GM10266 (cell line): Measurements from ENCODE around the gene RXRA.

Experiments
- DNase-seq: peaks from one replicate; pipeline ENCODE4 v3.0.0; 2012; ENCODE audit errors: extremely low spot score
- TF ChIP-seq, protein P1 (sequence below): IDR thresholded peaks from 2 replicates; pipeline ENCODE4 v1.5.1; 2012; ENCODE audit warnings: mild to moderate bottlenecking, low read depth; ENCODE audit not compliant: control insufficient read depth, insufficient read depth; ENCODE audit errors: missing control alignments

RXRA gene

DNA sequence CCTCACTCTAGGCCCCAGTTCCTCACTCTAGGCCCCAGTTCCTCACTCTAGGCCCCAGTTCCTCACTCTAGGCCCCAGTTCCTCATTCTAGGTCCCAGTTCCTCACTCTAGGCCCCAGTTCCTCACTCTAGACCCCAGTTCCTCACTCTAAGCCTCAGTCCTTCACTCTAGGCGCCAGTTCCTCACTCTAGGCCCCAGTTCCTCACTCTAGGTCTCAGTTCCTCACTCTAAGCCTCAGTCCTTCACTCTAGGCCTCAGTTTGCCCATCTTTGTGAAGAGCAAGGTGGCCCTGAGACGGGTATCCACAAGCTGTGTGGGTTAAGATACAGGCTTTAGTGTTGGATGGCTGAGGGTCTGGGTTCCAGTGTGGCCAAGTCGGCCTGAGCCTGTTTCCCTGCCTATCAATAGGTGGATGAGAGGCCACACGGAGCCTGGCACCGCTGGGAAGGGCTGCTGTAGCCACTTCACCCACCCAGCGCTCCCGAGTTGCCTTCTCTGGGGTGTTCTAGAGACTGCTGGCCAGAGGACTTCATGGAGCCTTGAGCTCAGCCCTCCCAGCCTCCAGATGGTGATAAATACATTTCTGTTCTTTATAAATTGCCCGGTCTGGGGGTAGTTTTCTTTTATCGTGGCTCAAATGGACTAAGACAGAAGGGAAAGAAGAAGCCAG, 150.2 kb downstream of the RXRA start:
- TF ChIP-seq, protein P1, sequence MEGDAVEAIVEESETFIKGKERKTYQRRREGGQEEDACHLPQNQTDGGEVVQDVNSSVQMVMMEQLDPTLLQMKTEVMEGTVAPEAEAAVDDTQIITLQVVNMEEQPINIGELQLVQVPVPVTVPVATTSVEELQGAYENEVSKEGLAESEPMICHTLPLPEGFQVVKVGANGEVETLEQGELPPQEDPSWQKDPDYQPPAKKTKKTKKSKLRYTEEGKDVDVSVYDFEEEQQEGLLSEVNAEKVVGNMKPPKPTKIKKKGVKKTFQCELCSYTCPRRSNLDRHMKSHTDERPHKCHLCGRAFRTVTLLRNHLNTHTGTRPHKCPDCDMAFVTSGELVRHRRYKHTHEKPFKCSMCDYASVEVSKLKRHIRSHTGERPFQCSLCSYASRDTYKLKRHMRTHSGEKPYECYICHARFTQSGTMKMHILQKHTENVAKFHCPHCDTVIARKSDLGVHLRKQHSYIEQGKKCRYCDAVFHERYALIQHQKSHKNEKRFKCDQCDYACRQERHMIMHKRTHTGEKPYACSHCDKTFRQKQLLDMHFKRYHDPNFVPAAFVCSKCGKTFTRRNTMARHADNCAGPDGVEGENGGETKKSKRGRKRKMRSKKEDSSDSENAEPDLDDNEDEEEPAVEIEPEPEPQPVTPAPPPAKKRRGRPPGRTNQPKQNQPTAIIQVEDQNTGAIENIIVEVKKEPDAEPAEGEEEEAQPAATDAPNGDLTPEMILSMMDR, result no peak
- no peak for DNase-seq

DNA sequence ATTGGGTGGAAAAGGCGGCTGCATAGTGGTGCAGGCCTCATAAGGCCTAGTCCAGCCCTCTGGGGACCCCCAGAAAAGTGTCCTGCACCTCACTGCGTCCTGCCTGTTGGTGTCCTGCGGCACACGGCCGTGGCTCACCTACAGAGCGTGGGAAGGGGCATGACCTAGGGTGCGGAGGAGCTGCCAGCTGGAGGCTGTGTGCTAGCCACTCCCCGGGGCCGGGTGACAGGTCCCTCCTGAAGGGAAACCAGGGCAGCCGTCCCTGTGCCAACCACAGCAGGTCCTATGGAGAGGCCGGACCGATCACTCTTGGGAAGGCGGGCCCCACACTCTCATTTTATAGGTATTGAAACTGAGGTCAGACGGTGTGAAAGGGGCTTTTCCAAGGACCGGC, 150.7 kb downstream of the RXRA start:
- DNase-seq, result no peak
- TF ChIP-seq, protein P1, result no peak

DNA sequence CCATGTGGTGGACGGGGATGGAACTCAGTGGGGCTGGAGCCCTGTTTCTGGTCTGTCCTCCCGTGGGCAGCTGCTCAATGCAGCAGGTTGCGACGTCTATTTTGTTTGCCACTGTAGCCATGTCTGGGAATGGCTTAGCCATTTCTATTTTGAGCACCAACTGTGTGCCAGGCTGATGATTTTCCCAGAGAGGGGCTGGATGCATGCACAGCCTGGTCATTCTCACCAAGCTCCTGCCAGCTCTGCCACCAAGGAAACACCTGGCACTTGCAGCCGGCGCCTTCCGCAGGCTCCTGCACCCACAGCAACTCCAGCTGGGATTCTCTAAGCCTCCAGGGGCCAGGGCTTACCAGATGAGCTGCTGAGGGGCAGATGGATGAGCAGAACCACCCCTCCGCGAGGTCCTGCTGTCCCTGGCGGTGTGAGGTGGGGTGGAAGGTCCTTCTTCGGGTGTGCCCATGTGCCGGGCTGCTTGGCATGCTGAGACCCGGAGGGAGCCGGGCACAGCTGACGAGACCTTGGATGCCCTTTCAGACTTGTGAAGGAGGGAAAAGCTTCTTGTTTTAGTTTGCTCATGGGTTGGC, 151.2 kb downstream of the RXRA start:
- TF ChIP-seq, protein P1, result no peak
- DNase-seq, result no peak

DNA sequence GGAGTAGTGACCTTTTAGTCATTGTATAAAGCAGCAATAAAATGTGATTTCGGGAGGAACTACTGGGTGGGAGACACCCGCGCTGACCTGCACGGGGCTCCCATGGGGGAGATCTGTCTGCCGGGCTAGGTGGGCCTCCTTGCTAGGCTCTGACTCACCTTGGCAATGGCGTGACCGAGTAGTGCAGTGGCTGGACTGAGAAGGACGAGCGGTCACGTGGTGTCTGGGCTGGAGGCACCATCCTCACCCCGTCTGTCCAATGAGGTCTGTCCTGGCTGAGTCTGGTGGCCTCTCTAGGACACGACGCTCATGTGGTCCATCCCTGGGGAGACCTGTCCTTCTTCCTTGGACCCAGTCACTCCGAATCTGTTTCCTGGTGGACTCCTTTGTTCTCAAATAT, 151.7 kb downstream of the RXRA start:
- TF ChIP-seq, protein P1, result no peak
- DNase-seq, result no peak

DNA sequence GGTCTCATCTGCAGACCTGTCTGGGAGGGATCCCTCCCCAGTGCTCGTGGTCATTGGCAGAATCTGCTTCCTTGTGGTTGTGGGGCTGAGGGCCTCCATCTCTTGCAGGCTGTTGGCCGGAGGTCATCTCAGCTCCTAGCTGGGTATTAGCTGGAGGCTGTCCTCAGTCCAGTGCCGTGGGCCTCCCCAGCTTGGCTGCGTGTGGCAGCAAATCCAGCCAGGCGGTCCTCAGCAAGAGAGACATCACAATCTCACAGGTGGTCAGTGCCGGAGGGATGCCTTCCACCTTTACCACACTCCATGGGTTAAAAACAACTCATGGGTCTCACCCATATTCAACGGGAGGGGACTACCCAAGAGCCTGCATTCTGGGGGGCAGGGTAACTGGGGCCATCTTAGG, 155.5 kb downstream of the RXRA start:
- no peak for DNase-seq
- TF ChIP-seq, protein P1, result no peak

DNA sequence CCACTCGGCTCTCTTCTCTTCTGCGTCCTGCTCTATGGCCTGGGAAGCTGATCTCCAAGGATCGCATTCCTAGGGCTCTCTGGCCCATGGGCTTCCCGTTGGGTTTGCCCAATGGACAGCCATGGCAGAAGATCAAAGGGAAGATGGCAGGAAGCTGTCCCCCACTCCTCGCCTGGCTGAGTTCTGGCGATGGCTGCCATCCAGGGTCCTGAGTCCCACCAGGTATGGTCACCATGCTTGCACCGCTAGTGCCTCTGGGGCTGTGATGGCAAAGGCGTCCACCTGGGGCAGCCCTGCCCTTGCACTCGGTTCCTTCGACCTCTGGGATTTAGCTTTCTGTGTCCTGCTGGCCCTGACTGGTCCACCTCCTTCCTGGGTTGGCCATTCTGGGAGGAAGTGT, 156.0 kb downstream of the RXRA start:
- DNase-seq, result no peak
- TF ChIP-seq, protein P1, result no peak
